Body of pancreas (tissue), 4 donors: ENCODE results near the gene PDE6B.
A peak's percentile ranks its signal among the peaks of the same experiment; 100 is the strongest.

Experiments
- POLR2A ChIP-seq, 3 donors: fragments of 450-650 bp; IDR thresholded peaks; one replicate each; pipeline ENCODE4 v1.6.1; 2016; ENCODE audit warnings: antibody characterized with exemption in 3 of 3, mild to moderate bottlenecking in 2 of 3
- TF ChIP-seq, protein P1 (sequence below), 7 experiments: fragments of 450-650 bp in 4 of 7; fragments of 200-600 bp in 3 of 7; sonication (generic) in 3 of 7; IDR thresholded peaks; one replicate each; pipeline ENCODE4 v1.5.1; 2016 to 2019; ENCODE audit warnings: antibody characterized with exemption in 7 of 7

DNA sequence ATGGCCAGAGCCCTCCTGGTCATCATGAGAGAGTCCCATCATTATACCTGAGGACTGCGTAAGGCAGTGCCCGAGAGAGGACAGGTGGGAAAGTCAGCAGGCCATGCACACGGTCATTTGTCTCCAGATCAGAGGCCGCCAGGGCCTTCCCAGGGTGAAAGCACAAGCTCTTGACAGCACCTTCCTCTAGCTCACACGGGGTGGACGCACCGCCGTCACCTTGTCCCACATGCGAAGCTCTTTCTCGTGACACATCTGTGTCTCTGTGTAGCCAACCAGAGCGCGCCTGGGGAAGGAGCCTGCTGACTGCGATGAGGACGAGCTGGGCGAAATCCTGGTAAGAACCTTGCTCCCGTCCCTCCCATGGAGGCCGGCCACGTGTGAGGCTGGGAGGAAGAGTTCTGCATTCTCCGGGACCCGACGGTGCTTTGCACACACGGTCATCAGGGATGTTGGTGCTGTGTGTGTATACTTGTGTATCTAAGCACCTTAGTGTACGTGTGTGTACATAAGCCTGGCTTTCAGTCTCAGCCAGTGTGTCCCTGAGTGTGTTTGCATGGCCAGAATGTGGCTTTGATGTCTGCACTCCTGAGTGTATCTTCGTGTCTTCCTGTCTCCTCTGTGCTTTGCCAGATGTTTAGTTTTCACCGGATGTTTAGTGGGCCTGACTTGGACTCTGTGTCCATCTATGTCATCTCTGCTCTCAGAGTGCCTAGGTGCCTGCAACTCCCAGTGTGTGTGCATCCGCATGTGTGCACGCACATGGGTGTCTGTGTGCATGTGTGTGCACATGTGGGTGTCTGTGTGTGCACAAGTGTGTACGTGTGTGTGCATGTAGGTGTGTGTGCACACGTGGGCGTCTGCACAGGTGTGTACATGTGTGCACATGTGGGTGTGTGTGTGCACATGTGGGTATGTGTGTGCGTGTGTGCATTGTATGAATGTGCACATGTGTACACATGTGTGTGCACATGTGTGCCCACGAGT is 33.6 kb downstream of the PDE6B start:
- no peak for TF ChIP-seq POLR2A (IDR thresholded peaks at IDR 0.05)
- TF ChIP-seq, protein P1, sequence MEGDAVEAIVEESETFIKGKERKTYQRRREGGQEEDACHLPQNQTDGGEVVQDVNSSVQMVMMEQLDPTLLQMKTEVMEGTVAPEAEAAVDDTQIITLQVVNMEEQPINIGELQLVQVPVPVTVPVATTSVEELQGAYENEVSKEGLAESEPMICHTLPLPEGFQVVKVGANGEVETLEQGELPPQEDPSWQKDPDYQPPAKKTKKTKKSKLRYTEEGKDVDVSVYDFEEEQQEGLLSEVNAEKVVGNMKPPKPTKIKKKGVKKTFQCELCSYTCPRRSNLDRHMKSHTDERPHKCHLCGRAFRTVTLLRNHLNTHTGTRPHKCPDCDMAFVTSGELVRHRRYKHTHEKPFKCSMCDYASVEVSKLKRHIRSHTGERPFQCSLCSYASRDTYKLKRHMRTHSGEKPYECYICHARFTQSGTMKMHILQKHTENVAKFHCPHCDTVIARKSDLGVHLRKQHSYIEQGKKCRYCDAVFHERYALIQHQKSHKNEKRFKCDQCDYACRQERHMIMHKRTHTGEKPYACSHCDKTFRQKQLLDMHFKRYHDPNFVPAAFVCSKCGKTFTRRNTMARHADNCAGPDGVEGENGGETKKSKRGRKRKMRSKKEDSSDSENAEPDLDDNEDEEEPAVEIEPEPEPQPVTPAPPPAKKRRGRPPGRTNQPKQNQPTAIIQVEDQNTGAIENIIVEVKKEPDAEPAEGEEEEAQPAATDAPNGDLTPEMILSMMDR (IDR thresholded peaks at IDR 0.05) = peak in 1 of 7 experiments; percentile 41
